ENCODE results near the gene INTS11. TPM values are rescaled to one million over a fixed set of nuclear protein-coding genes. Genes with fewer than 3 reads are reported as not detected.

INTS11 gene
- total and polyA plus RNA-seq, 4 donors, result 39.8 to 206 (median 114) TPM

Small RNAs within 50 kb of the gene (small RNA-seq; reads per million reads assigned to genes)
- gene MIR6726 (ENCODE audit: low replicate concordance), result not detected

Other genes starting within 250 kb of the INTS11 start
- gene C1orf159, start 208.6 kb downstream of the INTS11 start, total RNA-seq, result 1 to 10 TPM; 4.4 to 9.9 TPM
- gene C1orf159, start 208.6 kb downstream of the INTS11 start, polyA plus RNA-seq (ENCODE audit: insufficient read length in 2 of 2), result 10 to 100 TPM; 22.3 to 27.0 TPM
- gene TTLL10, start 150.8 kb downstream of the INTS11 start, total RNA-seq, result 1 to 10 TPM in 1 of 2 donors, under 1 TPM in 1; 0.79 to 2.1 TPM
- gene TTLL10, start 150.8 kb downstream of the INTS11 start, polyA plus RNA-seq (ENCODE audit: insufficient read length in 2 of 2), result 1 to 10 TPM; 1.2 to 1.3 TPM
- gene TNFRSF18, start 118.1 kb downstream of the INTS11 start, total RNA-seq, result under 1 TPM; 0.20 to 0.22 TPM
- gene TNFRSF18, start 118.1 kb downstream of the INTS11 start, polyA plus RNA-seq (ENCODE audit: insufficient read length in 2 of 2), result under 1 TPM; 0.36 to 0.68 TPM
- 1 to 10 TPM in 1 of 2 donors, under 1 TPM in 1; 0.20 to 1.5 TPM for gene TNFRSF4, start 110.5 kb downstream of the INTS11 start, total RNA-seq
- 1 to 10 TPM; 1.0 to 1.2 TPM for gene TNFRSF4, start 110.5 kb downstream of the INTS11 start, polyA plus RNA-seq (ENCODE audit: insufficient read length in 2 of 2)
- gene SDF4, start 92.7 kb downstream of the INTS11 start, total RNA-seq, result 10 to 100 TPM; 31.0 to 86.7 TPM
- gene SDF4, start 92.7 kb downstream of the INTS11 start, polyA plus RNA-seq (ENCODE audit: insufficient read length in 2 of 2), result 100 to 1,000 TPM; 125 to 160 TPM
- gene B3GALT6, start 92.4 kb downstream of the INTS11 start, total RNA-seq, result 10 to 100 TPM; 11.5 to 30.4 TPM
- gene B3GALT6, start 92.4 kb downstream of the INTS11 start, polyA plus RNA-seq (ENCODE audit: insufficient read length in 2 of 2), result 10 to 100 TPM; 39.7 to 40.1 TPM
- 10 to 100 TPM in 1 of 2 donors, 1 to 10 TPM in 1; 2.7 to 10.4 TPM for gene C1QTNF12, start 77.9 kb downstream of the INTS11 start, total RNA-seq
- gene C1QTNF12, start 77.9 kb downstream of the INTS11 start, polyA plus RNA-seq (ENCODE audit: insufficient read length in 2 of 2), result 1 to 10 TPM; 1.4 to 5.7 TPM
- 10 to 100 TPM; 26.4 to 42.4 TPM for gene UBE2J2, start 50.8 kb downstream of the INTS11 start, total RNA-seq
- gene UBE2J2, start 50.8 kb downstream of the INTS11 start, polyA plus RNA-seq (ENCODE audit: insufficient read length in 2 of 2), result 10 to 100 TPM; 65.6 to 82.9 TPM
- 10 to 100 TPM in 1 of 2 donors, 1 to 10 TPM in 1; 2.2 to 10.3 TPM for gene SCNN1D, start 44.2 kb downstream of the INTS11 start, total RNA-seq
- 10 to 100 TPM; 16.8 to 24.5 TPM for gene SCNN1D, start 44.2 kb downstream of the INTS11 start, polyA plus RNA-seq (ENCODE audit: insufficient read length in 2 of 2)
- gene ACAP3, start 16.7 kb downstream of the INTS11 start, total RNA-seq, result 10 to 100 TPM; 58.7 to 70.6 TPM
- 100 to 1,000 TPM; 222 to 265 TPM for gene ACAP3, start 16.7 kb downstream of the INTS11 start, polyA plus RNA-seq (ENCODE audit: insufficient read length in 2 of 2)
- 10 to 100 TPM in 1 of 2 donors, 1 to 10 TPM in 1; 6.2 to 14.2 TPM for gene PUSL1, start 16.1 kb downstream of the INTS11 start, total RNA-seq
- 10 to 100 TPM; 16.0 to 17.7 TPM for gene PUSL1, start 16.1 kb downstream of the INTS11 start, polyA plus RNA-seq (ENCODE audit: insufficient read length in 2 of 2)
- gene CPTP, start 142 bp upstream of the INTS11 start, total RNA-seq, result 10 to 100 TPM in 1 of 2 donors, 1 to 10 TPM in 1; 9.6 to 18.8 TPM
- gene CPTP, start 142 bp upstream of the INTS11 start, polyA plus RNA-seq (ENCODE audit: insufficient read length in 2 of 2), result 10 to 100 TPM; 31.8 to 32.0 TPM
- under 1 TPM; 0.10 to 0.44 TPM for gene TAS1R3, start 6.6 kb upstream of the INTS11 start, total RNA-seq
- under 1 TPM; 0.86 to 0.98 TPM for gene TAS1R3, start 6.6 kb upstream of the INTS11 start, polyA plus RNA-seq (ENCODE audit: insufficient read length in 2 of 2)
- gene DVL1, start 24.8 kb upstream of the INTS11 start, total RNA-seq, result 10 to 100 TPM; 35.7 to 68.7 TPM
- 10 to 100 TPM; 82.7 to 87.1 TPM for gene DVL1, start 24.8 kb upstream of the INTS11 start, polyA plus RNA-seq (ENCODE audit: insufficient read length in 2 of 2)
- 100 to 1,000 TPM in 1 of 2 donors, 10 to 100 TPM in 1; 40.6 to 212 TPM for gene MXRA8, start 33.9 kb upstream of the INTS11 start, total RNA-seq
- 100 to 1,000 TPM in 1 of 2 donors, 10 to 100 TPM in 1; 48.1 to 106 TPM for gene MXRA8, start 33.9 kb upstream of the INTS11 start, polyA plus RNA-seq (ENCODE audit: insufficient read length in 2 of 2)
- 100 to 1,000 TPM in 1 of 2 donors, 10 to 100 TPM in 1; 41.4 to 105 TPM for gene AURKAIP1, start 50.5 kb upstream of the INTS11 start, total RNA-seq
- gene AURKAIP1, start 50.5 kb upstream of the INTS11 start, polyA plus RNA-seq (ENCODE audit: insufficient read length in 2 of 2), result 100 to 1,000 TPM; 124 to 130 TPM
- 100 to 1,000 TPM; 148 to 178 TPM for gene CCNL2, start 74.7 kb upstream of the INTS11 start, total RNA-seq
- gene CCNL2, start 74.7 kb upstream of the INTS11 start, polyA plus RNA-seq (ENCODE audit: insufficient read length in 2 of 2), result 100 to 1,000 TPM; 214 to 303 TPM
- 100 to 1,000 TPM in 1 of 2 donors, 10 to 100 TPM in 1; 56.9 to 117 TPM for gene MRPL20, start 82.6 kb upstream of the INTS11 start, total RNA-seq
- gene MRPL20, start 82.6 kb upstream of the INTS11 start, polyA plus RNA-seq (ENCODE audit: insufficient read length in 2 of 2), result 100 to 1,000 TPM; 108 to 119 TPM
- gene ANKRD65, start 96.6 kb upstream of the INTS11 start, total RNA-seq, result 1 to 10 TPM; 1.8 to 6.7 TPM
- 10 to 100 TPM; 10.6 to 10.8 TPM for gene ANKRD65, start 96.6 kb upstream of the INTS11 start, polyA plus RNA-seq (ENCODE audit: insufficient read length in 2 of 2)
- 10 to 100 TPM; 11.4 to 34.5 TPM for gene VWA1, start 111.0 kb upstream of the INTS11 start, total RNA-seq
- gene VWA1, start 111.0 kb upstream of the INTS11 start, polyA plus RNA-seq (ENCODE audit: insufficient read length in 2 of 2), result 10 to 100 TPM; 53.0 to 67.0 TPM
- under 1 TPM; 0.10 to 0.72 TPM for gene ATAD3C, start 125.0 kb upstream of the INTS11 start, total RNA-seq
- gene ATAD3C, start 125.0 kb upstream of the INTS11 start, polyA plus RNA-seq (ENCODE audit: insufficient read length in 2 of 2), result 1 to 10 TPM in 1 of 2 donors, under 1 TPM in 1; 0.68 to 2.3 TPM
- gene ATAD3B, start 147.1 kb upstream of the INTS11 start, total RNA-seq, result 10 to 100 TPM in 1 of 2 donors, 1 to 10 TPM in 1; 9.8 to 19.7 TPM
- gene ATAD3B, start 147.1 kb upstream of the INTS11 start, polyA plus RNA-seq (ENCODE audit: insufficient read length in 2 of 2), result 10 to 100 TPM; 18.4 to 37.8 TPM
- gene ATAD3A, start 187.5 kb upstream of the INTS11 start, total RNA-seq, result 10 to 100 TPM in 1 of 2 donors, 1 to 10 TPM in 1; 9.0 to 22.0 TPM
- 10 to 100 TPM; 33.0 to 45.7 TPM for gene ATAD3A, start 187.5 kb upstream of the INTS11 start, polyA plus RNA-seq (ENCODE audit: insufficient read length in 2 of 2)
- gene TMEM240, start 216.0 kb upstream of the INTS11 start, total RNA-seq, result 10 to 100 TPM; 10.2 to 12.3 TPM
- 10 to 100 TPM; 43.5 to 47.7 TPM for gene TMEM240, start 216.0 kb upstream of the INTS11 start, polyA plus RNA-seq (ENCODE audit: insufficient read length in 2 of 2)

Data from spinal cord (tissue), 4 donors.